GM12878 (cell line): ENCODE data around the gene EIF4E. TPM values are rescaled to one million over a fixed set of nuclear protein-coding genes. Genes with fewer than 3 reads are reported as not detected.
A peak's percentile ranks its signal among the peaks of the same experiment; 100 is the strongest.

Experiments used
- ATAC-seq: fragments of 200-7000 bp; cut with Tn5 transposase; 3 replicates; pipeline ENCODE4 v1.9.1; 2020; ENCODE audit warnings: mild to moderate bottlenecking, moderate library complexity
- BruUV-seq: library from RNA; stranded (reverse); fragments of 400-500 nt; replicated peaks from 2 replicates; lab custom pipeline; 2021; lab: Mats Ljungman, UMichigan
- CTCF ChIA-PET: fragments of 300-600 bp; sonication (Branson Sonifier 250); formaldehyde crosslinking; extraction: SDS; loops from one replicate; lab custom pipeline; 2021; ENCODE audit warnings: inconsistent platforms; lab: Yijun Ruan, JAX
- POLR2A ChIA-PET: fragments of 350-600 bp; formaldehyde crosslinking; extraction: SDS; loops from one replicate; lab custom pipeline; 2021; ENCODE audit warnings: inconsistent platforms; lab: Charles Lee
- RAD21 ChIA-PET: fragments of 300-600 bp; sonication (Branson Sonifier 250); formaldehyde crosslinking; loops from one replicate; lab custom pipeline; 2023; ENCODE audit warnings: antibody characterized with exemption; ENCODE audit not compliant: unreplicated experiment; lab: Charles Lee
- SMC1A ChIA-PET: fragments of 300-600 bp; sonication (Branson Sonifier 250); formaldehyde crosslinking; loops from one replicate; lab custom pipeline; 2023; ENCODE audit not compliant: unreplicated experiment, uncharacterized antibody; lab: Charles Lee
- DNase-seq: peaks from one replicate; pipeline ENCODE4 v3.0.0-alpha.2; 2011; ENCODE audit warnings: low read depth, low spot score
- FAIRE-seq: peaks from 3 replicates; lab custom pipeline; 2011; peaks lifted over from hg19 to GRCh38; lab: Jason Lieb, UNC
- H2AFZ ChIP-seq: 2 replicates; pipeline ENCODE4 v1.6.0; 2011; ENCODE audit warnings: low read depth, low read length, control low read depth; ENCODE audit not compliant: control insufficient read depth
- H3K27ac ChIP-seq: 2 replicates; pipeline ENCODE4 v1.5.1; 2011; ENCODE audit warnings: control low read depth; ENCODE audit not compliant: control insufficient read depth, insufficient read depth
- H3K27me3 ChIP-seq, 2 experiments: replicated peaks in 1 of 2; 2 replicates each; pipeline versions ENCODE4 v1.6.0 to v1.6.1; 2011; ENCODE audit warnings: low read length in 1 of 2; ENCODE audit not compliant: control insufficient read depth in 2 of 2, insufficient read depth in 2 of 2
- H3K36me3 ChIP-seq, 2 experiments: 2 replicates each; pipeline ENCODE4 v1.5.1; 2011; ENCODE audit warnings: low read length in 1 of 2; ENCODE audit not compliant: control insufficient read depth in 2 of 2, insufficient read depth in 2 of 2
- H3K4me1 ChIP-seq: 2 replicates; pipeline ENCODE4 v1.6.1; 2011; ENCODE audit warnings: mild to moderate bottlenecking, low read length, moderate library complexity, mixed read lengths; ENCODE audit not compliant: control insufficient read depth, insufficient read depth
- H3K4me2 ChIP-seq: 2 replicates; pipeline ENCODE4 v1.6.0; 2011; ENCODE audit warnings: control low read depth; ENCODE audit not compliant: control insufficient read depth, insufficient read depth
- H3K4me3 ChIP-seq: fragments of 200-600 bp; sonication (generic); 2 replicates; pipeline ENCODE4 v1.5.1; 2016
- H3K79me2 ChIP-seq: 2 replicates; pipeline ENCODE4 v1.6.0; 2011; ENCODE audit warnings: low read length; ENCODE audit not compliant: control insufficient read depth, insufficient read depth
- H3K9ac ChIP-seq: 2 replicates; pipeline ENCODE4 v1.8.0; 2011; ENCODE audit warnings: low read length, control low read depth, mixed read lengths; ENCODE audit not compliant: control insufficient read depth, insufficient read depth
- H3K9me3 ChIP-seq: replicated peaks from 3 replicates; pipeline ENCODE4 v1.5.1; 2011; ENCODE audit warnings: mild to moderate bottlenecking, low read length; ENCODE audit not compliant: control insufficient read depth, insufficient read depth
- H4K20me1 ChIP-seq: 2 replicates; pipeline ENCODE4 v1.6.0; 2011; ENCODE audit not compliant: control insufficient read depth, insufficient read depth
- BACH1 ChIP-seq: fragments of 450-650 bp; IDR thresholded peaks from 2 replicates; pipeline ENCODE4 v1.6.1; 2017; ENCODE audit warnings: mild to moderate bottlenecking, borderline replicate concordance
- IKZF2 ChIP-seq, 2 experiments: fragments of 450-650 bp; IDR thresholded peaks; 2 replicates each; pipeline ENCODE4 v1.6.1; 2017; ENCODE audit warnings: mild to moderate bottlenecking in 2 of 2, moderate library complexity in 2 of 2
- RFX5 ChIP-seq: IDR thresholded peaks from 2 replicates; pipeline ENCODE4 v1.6.1; 2011; ENCODE audit warnings: low read depth, low read length, improper control_type of control experiment
- SREBF1 ChIP-seq: IDR thresholded peaks from 2 replicates; pipeline ENCODE4 v1.6.1; 2012; ENCODE audit warnings: mild to moderate bottlenecking, low read length
- USF1 ChIP-seq: IDR thresholded peaks from 2 replicates; pipeline ENCODE4 v1.6.1; 2011; ENCODE audit warnings: borderline replicate concordance, low read depth, mild to moderate bottlenecking, moderate library complexity, mixed read lengths, low read length; ENCODE audit not compliant: insufficient read depth; ENCODE audit errors: extremely low read length
- ZZZ3 ChIP-seq: IDR thresholded peaks from 2 replicates; pipeline ENCODE4 v1.6.1; 2011; ENCODE audit warnings: low read depth; ENCODE audit not compliant: control insufficient read depth, insufficient read length
- WGBS: methylation state at CpG from one replicate; pipeline ENCODE4 v1.1.6; 2016; ENCODE audit warnings: low lambda C conversion rate; ENCODE audit not compliant: insufficient replicate concordance, insufficient coverage; ENCODE audit errors: missing lambda C conversion rate; 5-methylcytosine and 5-hydroxymethylcytosine counted together
- in situ Hi-C: fragments of 300-500 bp; cut with MboI; formaldehyde crosslinking; loops from 9 replicates; pipeline ENCODE4 v1.14.3; 2018; ENCODE audit warnings: mixed read lengths
- intact Hi-C: fragments of 100-400 bp; cut with micrococcal nuclease; formaldehyde crosslinking; loops from one replicate; pipeline ENCODE4 v1.14.2; 2022; ENCODE audit not compliant: unreplicated experiment
- polyA plus RNA-seq, 11 experiments: library from polyadenylated mRNA; depleted of rRNA in 4 of 11; unstranded in 6 of 11; stranded (reverse) in 5 of 11; fragments of >200 nt; fragmentation: Nextera tagmentation in 4 of 11; fragmentation: Illumina TruSeq in 1 of 11; extraction: Ambion mirVana in 4 of 11; extraction: Trizol in 1 of 11; gene quantifications; 1 replicate in 1 of 11; 2 replicates in 10 of 11; pipeline versions ENCODE4 v1.2.1 to v1.2.3, GENCODE V29; 2011 to 2016; ENCODE audit warnings: inconsistent platforms in 2 of 11, missing spikeins in 2 of 11, low read depth in 1 of 11
- total RNA-seq, 4 experiments: library from RNA; depleted of rRNA in 3 of 4; stranded (reverse); fragments of >200 nt in 3 of 4; fragmentation: Illumina TruSeq in 1 of 4; extraction: Trizol in 1 of 4; gene quantifications; 2 replicates each; pipeline versions ENCODE4 v1.2.1 to v1.2.3, GENCODE V29; 2013 to 2021
- TF ChIP-seq, protein P1 (sequence below): fragments of 450-650 bp; formaldehyde crosslinking; IDR thresholded peaks from 2 replicates; pipeline ENCODE4 v1.4.0; 2022; ENCODE audit warnings: mild to moderate bottlenecking, moderate library complexity

Gene EIF4E
- total and polyA plus RNA-seq, 10 of the 15 experiments (the other 5 are each of a cell fraction or from before 2014, with no cell fraction given) = 104 to 372 (median 163) TPM

- TF ChIP-seq, protein P1, sequence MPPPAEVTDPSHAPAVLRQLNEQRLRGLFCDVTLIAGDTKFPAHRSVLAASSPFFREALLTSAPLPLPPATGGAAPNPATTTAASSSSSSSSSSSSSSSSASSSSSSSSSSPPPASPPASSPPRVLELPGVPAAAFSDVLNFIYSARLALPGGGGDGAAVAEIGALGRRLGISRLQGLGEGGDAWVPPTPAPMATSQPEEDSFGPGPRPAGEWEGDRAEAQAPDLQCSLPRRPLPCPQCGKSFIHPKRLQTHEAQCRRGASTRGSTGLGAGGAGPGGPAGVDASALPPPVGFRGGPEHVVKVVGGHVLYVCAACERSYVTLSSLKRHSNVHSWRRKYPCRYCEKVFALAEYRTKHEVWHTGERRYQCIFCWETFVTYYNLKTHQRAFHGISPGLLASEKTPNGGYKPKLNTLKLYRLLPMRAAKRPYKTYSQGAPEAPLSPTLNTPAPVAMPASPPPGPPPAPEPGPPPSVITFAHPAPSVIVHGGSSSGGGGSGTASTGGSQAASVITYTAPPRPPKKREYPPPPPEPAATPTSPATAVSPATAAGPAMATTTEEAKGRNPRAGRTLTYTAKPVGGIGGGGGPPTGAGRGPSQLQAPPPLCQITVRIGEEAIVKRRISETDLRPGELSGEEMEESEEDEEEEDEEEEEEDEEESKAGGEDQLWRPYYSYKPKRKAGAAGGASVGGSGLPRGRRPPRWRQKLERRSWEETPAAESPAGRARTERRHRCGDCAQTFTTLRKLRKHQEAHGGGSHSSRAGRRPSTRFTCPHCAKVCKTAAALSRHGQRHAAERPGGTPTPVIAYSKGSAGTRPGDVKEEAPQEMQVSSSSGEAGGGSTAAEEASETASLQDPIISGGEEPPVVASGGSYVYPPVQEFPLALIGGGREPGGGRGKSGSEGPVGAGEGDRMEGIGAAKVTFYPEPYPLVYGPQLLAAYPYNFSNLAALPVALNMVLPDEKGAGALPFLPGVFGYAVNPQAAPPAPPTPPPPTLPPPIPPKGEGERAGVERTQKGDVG (CRISPR knock-in tag) = no peak
- TF ChIP-seq ZZZ3 = no peak
- no peak for TF ChIP-seq BACH1
- no peak for TF ChIP-seq RFX5
- no peak for TF ChIP-seq IKZF2 (IDR thresholded peaks at IDR 0.05)
- TF ChIP-seq SREBF1 = no peak
- TF ChIP-seq USF1 = no peak
- H3K4me1 ChIP-seq = peaks cover 4% of the 10 kb centered on the region; the same call in 1 of the 2 replicates
- no peak for FAIRE-seq
- no peaks in the 10 kb centered on the region for H4K20me1 ChIP-seq
- BruUV-seq = no TSS peak
- H2AFZ ChIP-seq = no peak overlapping the region
- no peaks in the 10 kb centered on the region for H3K9me3 ChIP-seq
- H3K36me3 ChIP-seq = peaks cover 0 to 15% of the 10 kb centered on the region in 2 experiments; a peak in 1 of 4 replicates
- H3K9ac ChIP-seq = no peak overlapping the region
- intact Hi-C loops = no loop called here
- ATAC-seq = peak; percentile 57
- ChIA-PET CTCF (interaction anchor here (0.8 to 1.5 kb wide), 2 partner anchors 16 to 22 kb away, joined by 3 to 5 read pairs; no protein-coding TSS in a partner anchor), POLR2A (interaction anchor here (0.6 to 2.3 kb wide), 2 partner anchors 11 to 22 kb away, joined by 5 to 7 read pairs; no protein-coding TSS in a partner anchor), SMC1A (interaction anchor here (0.6 to 1.1 kb wide), 2 partner anchors 14 to 761 kb away, joined by 3 to 6 read pairs; no protein-coding TSS in a partner anchor), RAD21 (interaction anchor here (0.9 kb wide), 1 partner anchor 23 kb away, joined by 4 read pairs; the partner anchor contains the start of gene EIF4E)
- H3K4me3 ChIP-seq = no peak overlapping the region
- H3K4me2 ChIP-seq = no peak overlapping the region
- no peak for DNase-seq
- in situ Hi-C loops = no loop called here
- H3K27ac ChIP-seq = no peak overlapping the region
- H3K27me3 ChIP-seq = no peaks in the 10 kb centered on the region
- WGBS = 94% methylated on average over 3 of the region's 3 CpGs
- H3K79me2 ChIP-seq = peaks cover 85% of the 10 kb centered on the region
These were observed 23.6 kb downstream of the EIF4E start for GRCh38 chr4:98905297-98905696.
